NCI-H2107 treated with DMSO at 0.1 percent for 48 hours (cell line): ENCODE data around the gene CD63.

Source experiments
- DNase-seq: peaks from one replicate; lab custom pipeline; 2025; ENCODE audit not compliant: unreplicated experiment; lab: John Stamatoyannopoulos, UW

The CD63 gene

DNA sequence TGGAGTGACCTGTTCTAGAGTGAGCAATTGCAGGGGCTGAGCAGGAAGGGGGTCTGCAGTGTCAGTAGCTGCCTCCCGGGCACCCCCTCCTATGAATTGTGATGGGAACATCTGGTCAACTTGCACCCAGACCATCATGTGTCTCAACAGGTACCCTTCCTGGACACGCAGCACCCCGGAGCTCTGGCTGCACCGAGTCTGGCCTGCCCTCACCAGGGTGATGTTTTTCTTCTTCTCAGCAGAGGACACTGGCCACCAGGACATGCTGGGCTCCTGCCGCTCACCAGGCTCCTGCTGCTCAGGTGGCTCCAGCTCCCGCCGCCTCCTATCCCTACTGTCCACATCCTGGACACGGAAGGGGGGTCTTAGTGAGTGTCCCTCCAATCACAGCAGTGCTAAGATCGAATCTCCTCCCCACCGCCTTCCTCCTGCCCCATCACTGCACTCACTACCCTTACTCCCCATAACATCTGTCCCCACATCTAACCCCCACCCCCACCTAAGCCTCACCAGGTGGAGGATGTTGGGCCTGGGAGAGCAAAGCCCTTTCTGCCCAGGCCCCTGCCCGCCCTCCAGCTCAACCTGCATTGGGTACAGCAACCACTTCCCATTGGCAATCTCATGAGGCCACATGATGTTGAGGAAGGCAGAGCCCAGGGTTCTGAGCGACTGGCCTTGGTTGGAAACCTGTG lies 36.0 kb downstream of the CD63 start:
- DNase-seq: no peak

DNA sequence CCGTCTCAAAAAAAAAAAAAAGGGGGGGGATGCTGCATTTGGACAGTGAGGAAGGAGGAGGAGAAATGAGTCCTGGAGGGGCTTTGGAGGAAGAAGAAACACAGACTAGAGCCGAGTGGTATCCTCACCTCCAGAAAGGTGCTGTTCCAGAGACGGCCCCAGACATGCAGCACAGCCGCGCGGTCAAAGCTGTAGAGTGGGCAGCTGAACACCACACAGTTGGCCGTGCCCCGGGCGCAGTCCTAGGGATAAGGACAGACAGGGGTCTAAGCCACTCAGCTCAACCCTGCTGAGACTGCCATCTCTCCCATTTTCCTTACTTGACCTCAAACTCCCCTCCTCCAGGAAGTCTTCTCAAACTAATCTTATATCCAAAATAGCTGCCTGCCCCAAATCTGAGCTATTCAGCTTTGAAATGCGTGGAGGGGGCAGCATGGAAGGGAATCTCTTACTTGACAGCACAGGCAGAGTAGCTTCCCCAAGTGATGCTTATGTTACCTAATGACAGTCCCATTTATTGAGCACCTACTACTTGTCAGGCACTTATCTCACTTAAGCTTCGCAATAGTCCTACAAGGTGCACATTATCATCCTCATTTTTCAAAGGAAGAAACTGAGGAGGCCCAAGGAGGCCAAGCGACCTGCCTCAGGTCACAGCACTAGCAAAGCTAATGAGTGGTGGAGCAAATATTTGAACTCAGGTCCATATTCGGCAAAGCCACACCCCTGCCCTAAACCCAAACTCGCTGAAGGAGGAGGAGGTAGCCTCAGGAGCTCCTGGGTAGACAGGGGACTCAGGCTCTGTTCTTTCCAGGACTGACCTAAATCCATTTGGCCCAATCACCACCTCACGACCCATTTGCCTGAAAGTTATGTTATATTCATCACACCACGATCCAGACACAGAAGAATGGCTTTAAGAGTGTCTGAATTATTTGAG lies 39.8 kb downstream of the CD63 start:
- no peak for DNase-seq

DNA sequence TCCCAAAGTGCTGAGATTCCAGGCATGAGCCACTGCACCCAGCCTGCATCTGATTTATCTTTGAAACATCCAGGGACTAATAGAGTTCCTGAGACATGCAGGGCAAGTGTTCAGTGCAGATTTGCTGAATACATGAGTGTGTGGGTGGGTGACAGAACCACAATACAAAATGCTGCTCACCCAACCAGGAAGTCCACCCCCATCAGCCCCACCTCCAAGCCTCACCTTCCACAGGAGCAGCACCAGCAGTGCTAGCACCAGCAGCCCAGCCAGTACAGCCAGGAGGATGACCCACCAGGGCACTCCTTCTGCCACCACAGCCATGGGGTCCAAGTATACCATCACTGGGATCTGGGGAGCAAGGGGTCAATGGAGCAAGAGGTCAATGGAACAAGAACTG lies 41.1 kb downstream of the CD63 start:
- no peak for DNase-seq

DNA sequence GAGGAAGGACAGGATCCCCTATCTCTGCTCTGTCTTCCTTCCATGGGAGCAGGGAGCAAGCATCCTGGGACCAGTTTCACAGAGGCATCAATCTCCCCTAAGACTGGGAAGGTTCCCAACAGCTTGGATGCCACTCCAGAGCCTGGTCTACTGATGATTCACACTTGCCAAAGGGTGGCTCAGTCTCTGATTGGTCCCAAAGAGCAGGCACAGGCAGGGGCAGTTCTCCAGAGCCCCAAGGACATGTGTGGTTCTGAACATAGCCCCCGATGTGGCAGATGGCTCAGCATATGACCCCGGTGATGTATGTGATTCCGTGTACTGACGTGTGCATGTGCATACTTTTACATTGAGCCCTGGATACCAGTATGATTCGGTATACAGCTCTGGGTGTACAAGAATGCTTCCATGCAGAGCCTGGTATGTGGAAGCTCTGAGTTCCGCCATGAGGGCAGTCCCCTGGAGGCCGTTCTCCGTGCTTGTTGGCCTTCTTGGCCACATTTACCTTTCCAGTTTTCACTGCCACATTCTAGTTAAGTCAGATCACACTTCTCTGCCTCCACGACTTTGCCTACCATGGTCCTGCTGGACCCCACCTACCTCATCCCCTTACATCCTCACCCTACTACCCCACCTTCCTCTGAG lies 42.3 kb downstream of the CD63 start:
- DNase-seq: no peak

DNA sequence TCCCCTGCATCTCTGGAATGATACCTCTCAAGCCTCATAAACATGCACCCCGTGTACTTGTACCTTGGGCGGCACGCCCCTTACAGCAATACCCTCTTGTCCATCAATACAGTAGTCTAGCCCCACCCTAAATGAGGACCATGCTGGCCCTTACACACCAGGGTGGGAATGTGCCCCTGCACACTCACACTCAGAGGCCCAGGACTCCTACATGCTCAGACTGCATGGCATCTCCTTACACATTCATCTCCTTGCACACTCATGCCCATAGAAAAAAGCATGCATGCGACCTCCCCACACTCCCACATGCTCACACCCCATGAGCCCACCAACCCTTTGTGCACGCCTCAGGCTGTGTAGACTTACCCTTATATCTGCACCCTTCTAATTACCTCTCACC lies 43.1 kb downstream of the CD63 start:
- DNase-seq: no peak

DNA sequence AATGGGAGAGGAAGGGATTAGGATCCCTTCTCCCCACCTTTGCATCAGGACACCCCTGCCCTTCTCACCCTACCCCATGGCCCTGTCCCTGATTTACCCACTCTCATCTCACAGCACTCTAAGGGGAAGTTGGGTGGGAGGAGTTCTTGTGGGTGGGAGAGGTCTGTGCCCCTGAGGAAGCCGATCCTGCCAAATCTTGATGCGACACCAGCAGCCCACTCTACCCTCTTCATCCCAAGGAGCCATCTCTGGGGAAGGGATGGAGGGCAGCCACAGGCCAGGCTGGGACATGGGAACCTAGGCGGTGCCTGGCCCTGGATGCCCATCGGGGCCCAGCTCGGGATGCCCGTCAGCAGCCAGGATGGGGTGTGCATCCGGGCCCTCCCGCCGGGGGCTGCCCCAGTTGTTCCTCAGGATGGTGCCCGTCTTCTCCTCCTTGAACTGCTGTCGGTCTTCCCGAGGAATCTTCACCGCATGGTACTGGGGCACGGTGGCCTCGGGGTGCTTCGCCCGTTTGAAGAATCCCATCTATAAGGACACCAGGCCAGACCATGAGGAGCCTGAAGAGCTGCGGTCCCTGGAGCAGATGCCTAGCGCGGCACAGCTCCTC lies 43.9 kb downstream of the CD63 start:
- no peak for DNase-seq

DNA sequence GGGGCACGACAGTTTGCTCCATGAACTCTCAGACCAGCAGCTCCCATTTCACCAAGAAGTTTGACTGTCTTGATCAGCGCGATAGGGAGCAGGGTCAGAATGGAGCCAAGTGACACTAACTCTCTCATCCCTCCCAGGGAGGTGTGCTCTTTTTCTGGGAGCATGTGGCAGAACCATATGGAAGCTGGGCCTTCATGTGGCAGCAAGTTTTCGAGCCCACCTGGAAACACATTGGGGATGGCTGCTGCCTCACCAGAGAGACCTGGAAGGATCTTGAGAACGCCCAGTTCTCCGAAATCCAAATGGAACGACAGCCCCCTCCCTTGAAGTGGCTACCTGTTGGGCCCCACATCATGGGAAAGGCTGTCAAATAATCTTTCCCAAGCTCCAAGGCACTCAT lies 45.1 kb downstream of the CD63 start:
- DNase-seq: no peak

DNA sequence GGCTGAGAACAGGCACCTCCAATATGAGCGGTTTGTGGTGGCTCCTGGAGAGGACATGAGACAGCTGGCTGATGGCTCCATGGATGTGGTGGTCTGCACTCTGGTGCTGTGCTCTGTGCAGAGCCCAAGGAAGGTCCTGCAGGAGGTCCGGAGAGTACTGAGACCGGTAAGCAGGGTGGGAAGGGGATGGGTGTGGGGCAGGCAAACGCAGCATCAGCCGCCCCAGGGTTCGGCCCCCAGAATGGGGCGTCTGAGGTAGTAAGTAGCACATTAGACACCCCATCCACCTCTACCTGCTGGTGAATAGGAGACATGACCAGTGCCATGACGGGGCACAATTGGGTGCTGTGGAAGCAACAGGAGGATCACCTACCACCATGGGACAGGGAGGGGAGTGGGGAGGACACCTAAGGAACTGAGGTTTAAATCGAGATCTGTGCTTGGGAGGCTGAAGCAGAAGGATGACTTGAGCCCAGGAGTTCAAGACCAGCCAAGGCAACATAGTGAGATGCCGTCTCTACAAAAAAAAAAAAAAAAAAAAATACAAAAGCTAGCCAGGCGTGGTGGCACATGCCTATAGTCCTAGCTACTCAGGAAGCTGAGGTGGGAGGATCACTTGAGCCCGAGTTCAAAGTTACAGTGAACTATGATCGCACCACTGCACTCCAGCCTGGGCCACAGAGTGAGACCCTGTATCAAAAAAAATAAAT lies 46.6 kb downstream of the CD63 start:
- no peak for DNase-seq

DNA sequence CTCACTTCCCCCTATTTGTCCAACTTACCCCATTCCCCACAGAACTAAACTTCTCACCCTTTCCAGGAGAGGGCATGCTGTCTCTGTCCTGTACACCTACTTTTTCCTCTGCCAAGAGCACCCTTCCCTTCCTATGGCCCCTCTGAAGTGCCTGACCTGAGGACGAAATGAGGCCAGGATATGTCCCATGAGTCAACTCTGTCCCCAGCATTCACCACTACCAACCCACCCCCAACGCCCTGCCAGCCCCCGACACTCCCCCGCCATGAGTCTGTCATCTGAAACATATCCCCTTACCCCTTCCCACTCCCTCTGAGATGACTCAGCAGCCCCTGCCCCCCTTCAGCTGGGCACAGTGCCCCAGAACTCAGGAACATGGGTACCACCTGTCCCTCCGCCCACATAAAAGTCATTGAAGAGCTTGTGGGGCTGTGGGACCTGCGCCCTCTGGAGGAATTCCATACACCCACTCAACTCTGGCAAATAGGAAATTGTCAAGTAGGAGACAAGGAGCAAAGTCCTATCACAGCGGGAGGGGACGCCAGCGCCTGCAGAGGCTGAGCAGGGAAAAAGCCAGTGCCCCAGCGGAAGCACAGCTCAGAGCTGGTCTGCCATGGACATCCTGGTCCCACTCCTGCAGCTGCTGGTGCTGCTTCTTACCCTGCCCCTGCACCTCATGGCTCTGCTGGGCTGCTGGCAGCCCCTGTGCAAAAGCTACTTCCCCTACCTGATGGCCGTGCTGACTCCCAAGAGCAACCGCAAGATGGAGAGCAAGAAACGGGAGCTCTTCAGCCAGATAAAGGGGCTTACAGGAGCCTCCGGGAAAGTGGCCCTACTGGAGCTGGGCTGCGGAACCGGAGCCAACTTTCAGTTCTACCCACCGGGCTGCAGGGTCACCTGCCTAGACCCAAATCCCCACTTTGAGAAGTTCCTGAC lies 47.4 kb downstream of the CD63 start:
- no peak for DNase-seq

DNA sequence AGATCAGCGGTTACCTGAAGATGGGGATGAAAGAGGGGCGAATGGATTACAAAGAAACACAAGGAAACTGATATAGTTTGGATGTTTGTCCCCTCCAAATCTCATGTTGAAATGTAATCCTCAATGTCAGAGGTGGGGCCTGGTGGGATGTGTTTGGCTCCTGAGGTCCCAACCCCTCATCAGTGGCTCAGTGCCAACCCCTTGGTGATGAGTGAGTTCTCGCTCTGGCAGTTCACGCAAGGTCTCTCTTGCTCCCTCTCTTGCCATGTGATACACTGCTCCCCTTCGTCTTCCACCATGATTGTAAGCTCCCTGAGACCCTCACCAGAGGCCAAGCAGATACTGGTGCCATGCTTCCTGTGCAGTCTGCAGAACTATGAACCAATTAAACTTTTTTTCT lies 49.1 kb downstream of the CD63 start:
- no peak for DNase-seq

DNA sequence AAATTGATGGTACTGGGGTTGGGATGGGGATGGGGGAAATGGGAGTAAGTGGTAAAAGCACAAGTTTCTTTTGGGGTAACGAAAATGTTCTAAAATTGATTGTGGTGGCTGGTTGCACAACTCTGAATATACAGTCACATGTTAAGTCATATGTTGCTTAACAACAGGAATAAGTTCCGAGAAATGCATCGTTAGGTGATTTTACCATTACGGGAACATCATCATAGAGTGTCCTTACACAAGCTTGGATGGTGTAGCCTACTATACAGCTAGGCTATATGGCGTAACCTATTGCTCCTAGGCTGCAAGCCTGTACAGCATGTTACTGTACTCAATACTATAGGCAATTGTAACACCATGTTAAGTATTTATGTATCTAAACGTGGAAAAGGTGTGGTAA lies 52.1 kb downstream of the CD63 start:
- DNase-seq: no peak

DNA sequence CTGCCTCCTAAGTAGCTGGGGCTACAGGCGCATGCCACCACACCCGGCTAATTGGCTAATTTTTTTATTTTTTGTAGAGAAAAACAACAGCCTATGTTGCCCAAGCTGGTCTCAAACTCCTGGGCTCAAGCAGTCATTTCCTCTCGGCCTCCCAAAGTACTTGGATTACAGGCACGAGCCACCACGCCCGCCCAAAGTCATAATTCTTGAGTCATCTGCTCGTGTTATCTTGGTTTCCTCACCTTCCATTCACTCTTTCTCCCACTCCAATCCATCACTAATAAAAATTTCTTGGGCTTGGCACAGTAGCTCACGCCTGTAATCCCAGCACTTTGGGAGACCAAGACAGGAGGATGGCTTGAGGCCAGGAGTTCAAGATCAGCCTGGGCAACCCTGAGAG lies 53.1 kb downstream of the CD63 start:
- DNase-seq: no peak
